Keratinocyte (primary cell): ENCODE measurements around the gene UMAD1.

ENCODE experiments used
- CTCF ChIP-seq, 3 experiments: IDR thresholded peaks in 1 of 3; conservative IDR thresholded peaks in 1 of 3; optimal IDR thresholded peaks in 1 of 3; 2 replicates in 2 of 3; 3 replicates in 1 of 3; pipeline versions ENCODE3 to v1.5.1; 2011; ENCODE audit warnings: low read length in 3 of 3, mild to moderate bottlenecking in 3 of 3, moderate library complexity in 2 of 3, control low read depth in 1 of 3, inconsistent platforms in 1 of 3; ENCODE audit not compliant: insufficient read depth in 2 of 3; ENCODE audit errors: extremely low read depth in 1 of 3
- EZH2 ChIP-seq: IDR thresholded peaks from one replicate; pipeline ENCODE4 v1.6.1; 2012; ENCODE audit warnings: inconsistent platforms, mild to moderate bottlenecking, low read length, moderate library complexity

DNA sequence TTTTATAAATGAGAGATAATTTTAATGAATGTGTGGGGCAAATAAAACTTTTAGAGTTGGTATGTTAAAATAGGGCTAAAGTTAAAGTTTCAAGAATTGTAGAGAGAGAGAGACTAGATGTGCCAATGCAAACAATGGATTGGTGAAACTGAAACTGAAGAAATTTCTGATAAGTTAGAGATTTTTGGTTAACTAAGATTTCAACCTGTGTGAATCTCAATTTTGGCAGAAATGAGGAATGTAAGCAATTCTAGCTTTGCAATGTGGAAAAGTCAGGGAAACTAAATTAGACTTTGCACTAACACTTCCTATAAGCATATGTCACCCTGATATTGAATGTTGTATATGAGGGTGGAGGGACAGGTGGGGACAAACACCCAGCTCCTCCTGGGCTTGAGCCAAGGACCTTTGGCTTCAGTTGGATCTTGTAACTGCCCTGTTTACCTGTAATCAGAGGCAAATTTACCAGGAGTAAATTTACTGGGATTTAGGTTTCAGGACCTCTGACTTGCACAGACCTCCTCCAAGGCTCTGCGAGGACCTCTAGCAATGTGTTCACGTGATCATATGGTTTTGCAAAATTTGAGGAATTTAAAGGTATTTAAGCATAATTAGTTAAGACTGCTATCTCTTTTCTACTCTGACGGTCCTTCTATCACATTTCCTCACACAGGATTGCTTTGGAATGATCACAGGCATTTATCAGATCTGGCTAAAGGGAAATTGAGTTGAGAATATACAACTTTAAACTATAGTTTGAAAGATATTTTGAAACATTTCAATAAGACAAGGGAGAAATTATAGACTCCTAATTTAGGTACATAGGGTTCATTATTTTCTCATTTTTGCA lies 110.9 kb downstream of the UMAD1 start:
- TF ChIP-seq CTCF (optimal IDR thresholded peaks at IDR 0.05 in 1 of 3, IDR thresholded peaks at IDR 0.05 in 1 of 3, conservative IDR thresholded peaks at IDR 0.05 in 1 of 3; ENCODE audit: extremely low read depth in 1 of 3, insufficient read depth in 2 of 3, low read length in 3 of 3) (no peak), EZH2 (no peak)
